Uterus (tissue), 2 donors: Measurements from ENCODE around the gene EXOC4.

ENCODE experiments used
- CTCF ChIP-seq, 4 experiments: fragments of 200-600 bp in 2 of 4; fragments of 450-650 bp in 2 of 4; sonication (generic) in 2 of 4; IDR thresholded peaks; one replicate each; pipeline ENCODE4 v1.5.1; 2016 to 2019; ENCODE audit warnings: antibody characterized with exemption in 4 of 4, mild to moderate bottlenecking in 2 of 4, moderate library complexity in 1 of 4
- POLR2A ChIP-seq, 2 donors: fragments of 450-650 bp; IDR thresholded peaks; one replicate each; pipeline ENCODE4 v1.6.1; 2016; ENCODE audit warnings: antibody characterized with exemption in 2 of 2, mild to moderate bottlenecking in 1 of 2, moderate library complexity in 1 of 2

DNA sequence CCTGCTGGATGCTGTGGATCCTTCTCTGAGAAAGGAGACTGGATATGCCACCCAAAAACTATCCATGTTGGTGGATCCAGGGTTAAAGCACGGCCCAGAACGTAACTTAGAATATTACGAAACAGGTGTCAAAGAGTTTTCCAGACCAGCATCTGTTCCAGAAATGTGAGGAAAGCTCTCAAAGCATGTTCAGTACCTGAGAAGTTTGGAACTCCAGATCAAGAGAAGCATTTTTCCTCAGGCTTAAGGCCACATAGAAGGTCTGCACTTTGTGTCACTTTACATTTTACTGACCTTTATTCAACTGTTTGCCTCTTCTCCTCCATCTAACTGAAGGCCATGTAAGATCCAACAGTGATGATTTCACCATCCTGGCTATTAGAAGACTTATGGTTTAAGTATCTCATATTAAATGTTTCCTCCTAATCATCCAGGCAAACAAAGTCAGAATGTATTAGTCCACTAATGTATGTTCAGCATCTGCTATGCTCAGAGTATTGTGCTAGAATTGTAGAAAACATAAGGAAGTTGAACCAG, 533.6 kb downstream of the EXOC4 start:
- TF ChIP-seq CTCF (IDR thresholded peaks at IDR 0.05) (no peak), POLR2A (IDR thresholded peaks at IDR 0.05) (no peak)
